ENCODE measurements around the gene VAT1L. TPM values are rescaled to one million over a fixed set of nuclear protein-coding genes. Genes with fewer than 3 reads are reported as not detected.

Gene VAT1L
- total and polyA plus RNA-seq, 9 donors, result 0.05 to 2.3 (median 0.23) TPM

DNA sequence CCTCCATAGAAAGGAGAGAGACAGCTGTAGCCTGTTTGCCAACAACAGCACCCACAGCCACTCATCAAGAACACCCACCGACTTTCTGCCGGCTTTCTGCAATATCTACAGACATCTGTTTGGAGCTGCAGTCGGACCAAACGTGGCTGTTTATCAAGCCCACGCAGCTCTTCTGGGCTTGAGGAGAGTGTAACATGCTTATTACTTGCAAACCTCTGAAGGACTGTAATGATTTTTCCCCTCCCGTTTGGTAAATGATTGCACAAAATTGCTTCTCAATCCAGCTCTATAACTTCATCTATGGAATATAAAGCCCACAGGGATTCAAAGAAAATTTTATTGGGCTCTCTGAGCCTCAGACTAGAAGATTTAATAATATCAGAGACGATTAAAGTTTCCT lies 100.5 kb downstream of the VAT1L start:
- intact Hi-C loops (cut with DNase I), result no loop called here
- no peaks in the 10 kb centered on the region for H3K27me3 ChIP-seq
- TF ChIP-seq EP300 (IDR thresholded peaks at IDR 0.05) (no peak), POLR2A (IDR thresholded peaks at IDR 0.05) (no peak)
- TF ChIP-seq, protein P1, sequence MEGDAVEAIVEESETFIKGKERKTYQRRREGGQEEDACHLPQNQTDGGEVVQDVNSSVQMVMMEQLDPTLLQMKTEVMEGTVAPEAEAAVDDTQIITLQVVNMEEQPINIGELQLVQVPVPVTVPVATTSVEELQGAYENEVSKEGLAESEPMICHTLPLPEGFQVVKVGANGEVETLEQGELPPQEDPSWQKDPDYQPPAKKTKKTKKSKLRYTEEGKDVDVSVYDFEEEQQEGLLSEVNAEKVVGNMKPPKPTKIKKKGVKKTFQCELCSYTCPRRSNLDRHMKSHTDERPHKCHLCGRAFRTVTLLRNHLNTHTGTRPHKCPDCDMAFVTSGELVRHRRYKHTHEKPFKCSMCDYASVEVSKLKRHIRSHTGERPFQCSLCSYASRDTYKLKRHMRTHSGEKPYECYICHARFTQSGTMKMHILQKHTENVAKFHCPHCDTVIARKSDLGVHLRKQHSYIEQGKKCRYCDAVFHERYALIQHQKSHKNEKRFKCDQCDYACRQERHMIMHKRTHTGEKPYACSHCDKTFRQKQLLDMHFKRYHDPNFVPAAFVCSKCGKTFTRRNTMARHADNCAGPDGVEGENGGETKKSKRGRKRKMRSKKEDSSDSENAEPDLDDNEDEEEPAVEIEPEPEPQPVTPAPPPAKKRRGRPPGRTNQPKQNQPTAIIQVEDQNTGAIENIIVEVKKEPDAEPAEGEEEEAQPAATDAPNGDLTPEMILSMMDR (IDR thresholded peaks at IDR 0.05), result no peak
- no peak overlapping the region for H3K27ac ChIP-seq
- DNase-seq, result no peak
- H3K4me3 ChIP-seq, result no peak overlapping the region
- H3K4me1 ChIP-seq (ENCODE audit: insufficient read depth), result no peaks in the 10 kb centered on the region
- WGBS, 3 donors, result 38 to 53% (median 42%) methylated on average over 7 of the region's 7 CpGs
- H3K36me3 ChIP-seq, result no peaks in the 10 kb centered on the region
- H3K9me3 ChIP-seq, result no peaks in the 10 kb centered on the region

DNA sequence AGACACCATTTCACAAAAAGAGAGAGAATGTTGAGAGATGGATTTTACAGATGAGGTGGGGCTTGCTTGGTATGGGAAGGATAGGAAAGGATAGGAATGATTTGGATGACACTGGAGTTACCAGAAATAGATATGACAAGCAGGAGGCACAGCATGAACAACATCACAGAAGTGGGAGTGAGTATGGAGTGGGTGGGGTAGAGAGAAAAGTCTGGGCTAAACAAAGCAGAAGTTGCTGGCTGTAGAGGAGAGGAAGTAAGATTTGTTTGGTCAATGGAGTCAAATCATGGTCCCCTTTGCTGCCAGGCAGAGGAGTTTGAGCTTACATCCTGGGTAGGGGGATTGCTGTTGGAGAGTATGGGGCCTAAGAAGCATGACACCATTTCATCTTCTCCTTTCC lies 101.7 kb downstream of the VAT1L start:
- TF ChIP-seq EP300 (IDR thresholded peaks at IDR 0.05) (no peak), POLR2A (IDR thresholded peaks at IDR 0.05) (no peak)
- TF ChIP-seq, protein P1 (IDR thresholded peaks at IDR 0.05), result no peak
- Histone ChIP-seq H3K4me3 (no peak overlapping the region), H3K27ac (no peak overlapping the region), H3K4me1 (ENCODE audit: insufficient read depth) (no peaks in the 10 kb centered on the region), H3K36me3 (no peaks in the 10 kb centered on the region), H3K27me3 (no peaks in the 10 kb centered on the region), H3K9me3 (no peaks in the 10 kb centered on the region)
- no peak for DNase-seq
- intact Hi-C loops (cut with DNase I), result no loop called here

DNA sequence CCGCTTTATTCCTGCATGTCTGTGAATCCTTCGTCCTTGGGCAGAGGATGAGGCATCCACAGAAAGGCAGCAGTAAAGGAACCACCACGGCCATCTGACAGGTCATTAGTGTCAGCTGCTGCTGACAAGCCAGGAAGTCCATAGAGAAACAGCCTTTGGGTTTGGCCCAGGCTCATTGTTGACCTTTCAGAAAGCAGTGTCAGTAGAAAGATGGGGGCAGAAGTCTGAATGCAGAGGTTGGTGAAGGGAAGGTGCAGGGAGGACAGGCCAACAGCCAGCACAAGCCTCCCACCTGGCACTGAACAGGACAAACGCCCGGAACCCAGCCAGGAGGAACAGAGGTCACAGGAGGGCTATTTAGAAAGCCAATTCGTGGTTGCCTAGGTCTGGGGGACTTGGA lies 105.8 kb downstream of the VAT1L start:
- Histone ChIP-seq H3K27me3 (no peaks in the 10 kb centered on the region), H3K4me1 (ENCODE audit: insufficient read depth) (no peaks in the 10 kb centered on the region), H3K27ac (no peak overlapping the region), H3K36me3 (no peaks in the 10 kb centered on the region), H3K4me3 (no peak overlapping the region), H3K9me3 (no peaks in the 10 kb centered on the region)
- 54 to 60% (median 58%) methylated on average over 6 of the region's 6 CpGs for WGBS, 3 donors
- intact Hi-C loops (cut with DNase I), result no loop called here
- TF ChIP-seq, protein P1 (IDR thresholded peaks at IDR 0.05), result no peak
- TF ChIP-seq EP300 (IDR thresholded peaks at IDR 0.05) (no peak), POLR2A (IDR thresholded peaks at IDR 0.05) (no peak)
- DNase-seq, result no peak

DNA sequence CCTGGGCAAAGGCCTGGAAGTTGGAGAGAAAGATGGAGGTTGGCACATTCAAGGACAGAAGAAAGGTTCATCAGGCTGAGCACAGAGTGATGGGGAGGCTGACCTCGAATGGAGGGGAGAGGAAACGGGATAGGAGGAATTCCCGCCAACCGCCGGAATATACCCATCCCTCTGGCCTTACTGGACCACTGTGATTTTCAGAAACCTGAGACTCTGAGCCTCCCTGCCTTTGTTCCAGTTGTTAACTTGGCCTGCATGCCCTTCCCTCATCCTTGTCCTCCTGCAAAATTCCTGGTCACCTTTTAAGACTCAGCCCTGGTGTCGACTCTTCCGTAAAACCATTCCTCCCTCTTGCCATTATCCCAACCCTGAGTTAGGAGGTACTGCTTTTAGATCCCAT lies 107.6 kb downstream of the VAT1L start:
- intact Hi-C loops (cut with DNase I), result no loop called here
- no peaks in the 10 kb centered on the region for H3K9me3 ChIP-seq

More for the DNA sequence above, 107.6 kb downstream of the VAT1L start:
- no peaks in the 10 kb centered on the region for H3K27me3 ChIP-seq
- no peak overlapping the region for H3K4me3 ChIP-seq
- no peaks in the 10 kb centered on the region for H3K4me1 ChIP-seq (ENCODE audit: insufficient read depth)
- WGBS, 3 donors, result 65 to 73% (median 72%) methylated on average over 7 of the region's 7 CpGs
- no peak for DNase-seq
- H3K27ac ChIP-seq, result no peak overlapping the region
- H3K36me3 ChIP-seq, result no peaks in the 10 kb centered on the region
- TF ChIP-seq, protein P1 (IDR thresholded peaks at IDR 0.05), result no peak
- no peak for TF ChIP-seq EP300 (IDR thresholded peaks at IDR 0.05)
- no peak for TF ChIP-seq POLR2A (IDR thresholded peaks at IDR 0.05)

All from ovary (tissue), 9 donors.